AG04450 (cell line): ENCODE results near the gene RSU1. TPM values are rescaled to one million over a fixed set of nuclear protein-coding genes. Genes with fewer than 3 reads are reported as not detected.
"Not testable (repeated sequence)": the region's sequence is repeated elsewhere in the genome, so short reads cannot be mapped to it uniquely, and the experiment has no call there.

Experiments used
- CTCF ChIA-PET: fragments of 300-600, 350-600 bp; formaldehyde crosslinking; extraction: SDS; loops from one replicate; lab custom pipeline; 2022; ENCODE audit warnings: antibody characterized with exemption, inconsistent platforms; lab: Charles Lee
- POLR2A ChIA-PET: fragments of 350-600 bp; formaldehyde crosslinking; extraction: SDS; loops from one replicate; lab custom pipeline; 2021; ENCODE audit warnings: antibody characterized with exemption, inconsistent platforms; lab: Yijun Ruan, JAX
- DNase-seq: peaks from one replicate; pipeline ENCODE4 v3.0.0-alpha.2; 2011; ENCODE audit warnings: low read depth, low spot score
- H3K27ac ChIP-seq: one replicate; pipeline ENCODE4 v1.5.1; 2012; ENCODE audit warnings: low read depth, low read length, control low read depth
- H3K27me3 ChIP-seq: one replicate; pipeline ENCODE4 v1.6.0; 2012; ENCODE audit warnings: low read length; ENCODE audit not compliant: control insufficient read depth, insufficient read depth
- H3K4me3 ChIP-seq: 2 replicates; pipeline ENCODE4 v1.5.1; 2011; ENCODE audit warnings: mild to moderate bottlenecking, low read depth, low read length, control low read depth
- H3K9me3 ChIP-seq: 2 replicates; pipeline ENCODE4 v1.5.1; 2012; ENCODE audit warnings: low read length; ENCODE audit not compliant: control insufficient read depth, insufficient read depth
- CTCF ChIP-seq: IDR thresholded peaks from 2 replicates; pipeline ENCODE4 v1.5.1; 2011; ENCODE audit warnings: low read depth, low read length, control low read depth, inconsistent platforms
- polyA plus RNA-seq: library from polyadenylated mRNA; depleted of rRNA; stranded (reverse); fragments of >200 nt; gene quantifications from 2 replicates; pipeline ENCODE4 v1.2.3, GENCODE V29; 2011

RSU1 gene
- polyA plus RNA-seq, 1 experiment, result 229 TPM

- POLR2A ChIA-PET, result no interaction called here
- no peak overlapping the region for H3K27ac ChIP-seq
- no peaks in the 10 kb centered on the region for H3K27me3 ChIP-seq
Measured at GRCh38 chr10:16756561-16757221, 60.5 kb downstream of the RSU1 start.

GRCh38 chr10:16754765-16755164 lies 62.5 kb downstream of the RSU1 start:
- TF ChIP-seq CTCF, result no peak
- H3K27ac ChIP-seq, result no peak overlapping the region
- POLR2A ChIA-PET, result no interaction called here

More at GRCh38 chr10:16756561-16757221, 60.5 kb downstream of the RSU1 start:
- peak; percentile 30 for DNase-seq
- H3K4me3 ChIP-seq, result no peak overlapping the region
- TF ChIP-seq CTCF, result no peak
- CTCF ChIA-PET, result no interaction called here
- H3K9me3 ChIP-seq, result no peaks in the 10 kb centered on the region

GRCh38 chr10:16752849-16753248 lies 64.4 kb downstream of the RSU1 start:
- H3K4me3 ChIP-seq, H3K27ac ChIP-seq, H3K9me3 ChIP-seq, DNase-seq, POLR2A ChIA-PET, H3K27me3 ChIP-seq: not testable (repeated sequence)
- CTCF ChIA-PET, result interaction anchor here (1.7 kb wide), 1 partner anchor 25 kb away, joined by 4 read pairs; no protein-coding TSS in a partner anchor

More at GRCh38 chr10:16754765-16755164, 62.5 kb downstream of the RSU1 start:
- CTCF ChIA-PET, result no interaction called here
- Histone ChIP-seq H3K9me3 (no peaks in the 10 kb centered on the region), H3K27me3 (no peaks in the 10 kb centered on the region), H3K4me3 (no peak overlapping the region)
- DNase-seq, result no peak

GRCh38 chr10:16752099-16752498 lies 65.1 kb downstream of the RSU1 start:
- Histone ChIP-seq H3K4me3 (no peak overlapping the region), H3K27me3 (no peaks in the 10 kb centered on the region), H3K27ac (no peak overlapping the region), H3K9me3 (no peaks in the 10 kb centered on the region)
- ChIA-PET CTCF (interaction anchor here (1.7 kb wide), 1 partner anchor 26 kb away, joined by 4 read pairs; no protein-coding TSS in a partner anchor), POLR2A (no interaction called here)
- no peak for TF ChIP-seq CTCF
- DNase-seq, result no peak

DNA sequence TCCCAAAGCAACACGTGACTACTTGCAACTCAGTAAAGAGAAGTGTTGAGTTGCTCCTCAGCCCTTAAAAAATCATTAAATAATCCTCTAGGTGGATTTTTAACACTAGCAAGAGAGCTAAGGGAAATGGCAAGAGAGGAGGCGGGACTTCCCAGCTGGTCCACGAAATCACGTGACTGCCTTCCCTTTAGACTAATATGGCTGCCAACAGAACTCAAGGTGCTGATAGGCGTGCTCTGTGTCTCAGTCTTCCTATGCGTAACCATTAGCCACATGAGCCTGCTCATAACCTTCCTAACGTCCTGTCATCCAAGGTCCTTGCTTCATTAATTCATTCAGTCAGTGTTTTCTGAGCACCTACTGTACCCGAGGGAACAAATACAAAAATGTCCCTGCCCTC lies 66.0 kb downstream of the RSU1 start:
- no peak for TF ChIP-seq CTCF
- DNase-seq, result no peak
- H3K27ac ChIP-seq, result no peak overlapping the region
- POLR2A ChIA-PET, result no interaction called here
- no peaks in the 10 kb centered on the region for H3K27me3 ChIP-seq
- CTCF ChIA-PET, result interaction anchor here (0.6 kb wide), 1 partner anchor 664 kb away, joined by 3 read pairs; no protein-coding TSS in a partner anchor
- no peaks in the 10 kb centered on the region for H3K9me3 ChIP-seq
- no peak overlapping the region for H3K4me3 ChIP-seq
